Hindlimb muscle (tissue), 1 donor: ENCODE measurements around the gene LMNA. TPM values are rescaled to one million over a fixed set of nuclear protein-coding genes. Genes with fewer than 3 reads are reported as not detected.
"Not testable (repeated sequence)": the region's sequence is repeated elsewhere in the genome, so short reads cannot be mapped to it uniquely, and the experiment has no call there.

Experiments
- DNase-seq: peaks from one replicate; pipeline ENCODE4 v3.0.0-alpha.2; 2013
- polyA plus RNA-seq: library from polyadenylated mRNA; unstranded; fragments of 120-200 nt; gene quantifications from one replicate; pipeline ENCODE4 v1.2.1, GENCODE V29; 2013; ENCODE audit not compliant: insufficient read length

Gene LMNA
- polyA plus RNA-seq, 1 donor = 319 TPM

GRCh38 chr1:156164125-156164831 is 49.8 kb downstream of the LMNA start:
- no peak for DNase-seq

- DNase-seq = no peak
Observed at GRCh38 chr1:156165083-156165482, 50.6 kb downstream of the LMNA start.

- no peak for DNase-seq
Observed at GRCh38 chr1:156167536-156167935, 53.0 kb downstream of the LMNA start.

- DNase-seq = no peak
Observed at GRCh38 chr1:156172696-156173470, 58.4 kb downstream of the LMNA start.

- no peak for DNase-seq
Observed at GRCh38 chr1:156176610-156177210, 62.2 kb downstream of the LMNA start.

- DNase-seq = no peak
Observed at GRCh38 chr1:156177919-156178654, 63.6 kb downstream of the LMNA start.

- DNase-seq = no peak
Observed at GRCh38 chr1:156180471-156180870, 66.0 kb downstream of the LMNA start.

- not testable (repeated sequence) for DNase-seq
Observed at GRCh38 chr1:156181391-156181924, 66.9 kb downstream of the LMNA start.

GRCh38 chr1:156182010-156182779 is 67.7 kb downstream of the LMNA start:
- DNase-seq = not testable (repeated sequence)

- not testable (repeated sequence) for DNase-seq
Observed at GRCh38 chr1:156186347-156187177, 72.1 kb downstream of the LMNA start.

Other genes with a start within 250 kb of the LMNA start
- gene RIT1, start 203.4 kb upstream of the LMNA start, polyA plus RNA-seq = 23.4 TPM
- gene KHDC4, start 180.3 kb upstream of the LMNA start, polyA plus RNA-seq = 36.6 TPM
- gene RXFP4, start 173.1 kb upstream of the LMNA start, polyA plus RNA-seq = 0.36 TPM
- 192 TPM for gene ARHGEF2, start 136.2 kb upstream of the LMNA start, polyA plus RNA-seq
- 206 TPM for gene SSR2, start 93.8 kb upstream of the LMNA start, polyA plus RNA-seq
- gene UBQLN4, start 60.9 kb upstream of the LMNA start, polyA plus RNA-seq = 49.4 TPM
- 40.8 TPM for gene LAMTOR2, start 59.9 kb upstream of the LMNA start, polyA plus RNA-seq
- gene RAB25, start 53.6 kb upstream of the LMNA start, polyA plus RNA-seq = 1.0 TPM
- 22.5 TPM for gene MEX3A, start 32.2 kb upstream of the LMNA start, polyA plus RNA-seq
- 4.8 TPM for gene SEMA4A, start 38.9 kb downstream of the LMNA start, polyA plus RNA-seq
- gene SLC25A44, start 79.4 kb downstream of the LMNA start, polyA plus RNA-seq = 11.3 TPM
- gene PMF1, start 98.3 kb downstream of the LMNA start, polyA plus RNA-seq = 42.3 TPM
- gene BGLAP, start 127.5 kb downstream of the LMNA start, polyA plus RNA-seq = 3.3 TPM
- 5.2 TPM for gene PAQR6, start 133.3 kb downstream of the LMNA start, polyA plus RNA-seq
- gene SMG5, start 168.1 kb downstream of the LMNA start, polyA plus RNA-seq = 53.6 TPM
- gene TMEM79, start 169.6 kb downstream of the LMNA start, polyA plus RNA-seq = 5.0 TPM
- gene GLMP, start 181.0 kb downstream of the LMNA start, polyA plus RNA-seq = 20.2 TPM
- gene VHLL, start 184.6 kb downstream of the LMNA start, polyA plus RNA-seq = not detected
- gene CCT3, start 223.6 kb downstream of the LMNA start, polyA plus RNA-seq = 187 TPM
- 1.0 TPM for gene TSACC, start 223.8 kb downstream of the LMNA start, polyA plus RNA-seq